SK-N-SH (cell line): Measurements from ENCODE around the gene FOXD3.

Source experiments
- CHD2 ChIP-seq: fragments of 150-350 bp; IDR thresholded peaks from 2 replicates; pipeline ENCODE4 v1.6.1; 2018; ENCODE audit warnings: low read length; ENCODE audit not compliant: partially characterized antibody
- CTCF ChIP-seq: fragments of 200-600 bp; sonication (generic); IDR thresholded peaks from 2 replicates; pipeline ENCODE4 v1.6.1; 2017; ENCODE audit warnings: antibody characterized with exemption, mild to moderate bottlenecking, moderate library complexity
- EZH2phosphoT487 ChIP-seq: fragments of 200-600 bp; sonication (generic); IDR thresholded peaks from 2 replicates; pipeline ENCODE4 v1.6.1; 2017; ENCODE audit warnings: low read depth, mixed run types, mild to moderate bottlenecking, antibody characterized with exemption, moderate library complexity, borderline replicate concordance
- NFIC ChIP-seq: IDR thresholded peaks from 2 replicates; pipeline ENCODE4 v1.4.0; 2012; ENCODE audit warnings: borderline replicate concordance
- NRF1 ChIP-seq: IDR thresholded peaks from 2 replicates; pipeline ENCODE4 v1.6.1; 2012; ENCODE audit warnings: low read depth, mild to moderate bottlenecking, low read length
- PBX3 ChIP-seq: IDR thresholded peaks from 2 replicates; pipeline ENCODE4; 2012
- POLR2AphosphoS5 ChIP-seq: IDR thresholded peaks from 2 replicates; pipeline ENCODE4 v1.6.1; 2012; ENCODE audit warnings: low read depth, low read length
- RAD21 ChIP-seq: IDR thresholded peaks from 2 replicates; pipeline ENCODE4 v1.6.1; 2012; ENCODE audit warnings: mild to moderate bottlenecking, low read length
- RFX5 ChIP-seq: IDR thresholded peaks from 2 replicates; pipeline ENCODE4 v1.6.1; 2012; ENCODE audit warnings: mild to moderate bottlenecking, improper control_type of control experiment, low read length
- USF1 ChIP-seq: IDR thresholded peaks from 2 replicates; pipeline ENCODE4 v1.4.0; 2012; ENCODE audit warnings: low read depth, borderline replicate concordance
- USF2 ChIP-seq: fragments of 150-350 bp; IDR thresholded peaks from 2 replicates; pipeline ENCODE4 v1.6.1; 2017; ENCODE audit warnings: antibody characterized with exemption, low read length, low read depth, borderline replicate concordance
- YY1 ChIP-seq: IDR thresholded peaks from 2 replicates; pipeline ENCODE4 v1.4.0; 2012; ENCODE audit warnings: low read depth, mild to moderate bottlenecking
- ZBTB33 ChIP-seq: IDR thresholded peaks from 2 replicates; pipeline ENCODE4 v1.4.0; 2012; ENCODE audit warnings: low read depth, borderline replicate concordance
- TF ChIP-seq, protein P1 (sequence below): IDR thresholded peaks from 2 replicates; pipeline ENCODE4 v1.6.1; 2012; ENCODE audit warnings: mild to moderate bottlenecking, low read depth, low read length, moderate library complexity

- TF ChIP-seq CTCF (no peak), USF2 (no peak), NRF1 (no peak), NFIC (no peak), RAD21 (no peak), YY1 (no peak), CHD2 (no peak), RFX5 (no peak), PBX3 (no peak), POLR2AphosphoS5 (no peak), USF1 (no peak), EZH2phosphoT487 (no peak), ZBTB33 (no peak)
- TF ChIP-seq, protein P1, sequence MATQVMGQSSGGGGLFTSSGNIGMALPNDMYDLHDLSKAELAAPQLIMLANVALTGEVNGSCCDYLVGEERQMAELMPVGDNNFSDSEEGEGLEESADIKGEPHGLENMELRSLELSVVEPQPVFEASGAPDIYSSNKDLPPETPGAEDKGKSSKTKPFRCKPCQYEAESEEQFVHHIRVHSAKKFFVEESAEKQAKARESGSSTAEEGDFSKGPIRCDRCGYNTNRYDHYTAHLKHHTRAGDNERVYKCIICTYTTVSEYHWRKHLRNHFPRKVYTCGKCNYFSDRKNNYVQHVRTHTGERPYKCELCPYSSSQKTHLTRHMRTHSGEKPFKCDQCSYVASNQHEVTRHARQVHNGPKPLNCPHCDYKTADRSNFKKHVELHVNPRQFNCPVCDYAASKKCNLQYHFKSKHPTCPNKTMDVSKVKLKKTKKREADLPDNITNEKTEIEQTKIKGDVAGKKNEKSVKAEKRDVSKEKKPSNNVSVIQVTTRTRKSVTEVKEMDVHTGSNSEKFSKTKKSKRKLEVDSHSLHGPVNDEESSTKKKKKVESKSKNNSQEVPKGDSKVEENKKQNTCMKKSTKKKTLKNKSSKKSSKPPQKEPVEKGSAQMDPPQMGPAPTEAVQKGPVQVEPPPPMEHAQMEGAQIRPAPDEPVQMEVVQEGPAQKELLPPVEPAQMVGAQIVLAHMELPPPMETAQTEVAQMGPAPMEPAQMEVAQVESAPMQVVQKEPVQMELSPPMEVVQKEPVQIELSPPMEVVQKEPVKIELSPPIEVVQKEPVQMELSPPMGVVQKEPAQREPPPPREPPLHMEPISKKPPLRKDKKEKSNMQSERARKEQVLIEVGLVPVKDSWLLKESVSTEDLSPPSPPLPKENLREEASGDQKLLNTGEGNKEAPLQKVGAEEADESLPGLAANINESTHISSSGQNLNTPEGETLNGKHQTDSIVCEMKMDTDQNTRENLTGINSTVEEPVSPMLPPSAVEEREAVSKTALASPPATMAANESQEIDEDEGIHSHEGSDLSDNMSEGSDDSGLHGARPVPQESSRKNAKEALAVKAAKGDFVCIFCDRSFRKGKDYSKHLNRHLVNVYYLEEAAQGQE, result no peak
Measured at GRCh38 chr1:63324779-63325119, 2.4 kb downstream of the FOXD3 start.
